Activated B cell treated with CpG ODN at 0.5 μM for 24 hours (primary cell): ENCODE data around the gene TMEM184A. TPM values are rescaled to one million over a fixed set of nuclear protein-coding genes. Genes with fewer than 3 reads are reported as not detected.

Source experiments
- ATAC-seq: fragments of 200-7000 bp; cut with Tn5 transposase; one replicate; pipeline ENCODE4 v1.10.0; 2021; ENCODE audit warnings: low read depth, mild to moderate bottlenecking, moderate library complexity
- CTCF ChIA-PET: fragments of 350-600 bp; sonication (Branson Sonifier 250); formaldehyde crosslinking; loops from one replicate; lab custom pipeline; 2021; ENCODE audit warnings: antibody characterized with exemption; lab: Charles Lee
- POLR2A ChIA-PET: fragments of 350-600 bp; sonication (Branson Sonifier 250); formaldehyde crosslinking; loops from one replicate; lab custom pipeline; 2021; ENCODE audit warnings: antibody characterized with exemption; lab: Charles Lee
- DNase-seq: peaks from one replicate; pipeline ENCODE4 v3.0.0; 2022
- H3K27ac Mint-ChIP-seq: one replicate; pipeline ENCODE4 v1.8.0; 2020; ENCODE audit warnings: mixed read lengths
- H3K27me3 Mint-ChIP-seq: one replicate; pipeline ENCODE4 v1.8.0; 2021; ENCODE audit warnings: mixed read lengths
- H3K36me3 Mint-ChIP-seq: one replicate; pipeline ENCODE4 v1.8.0; 2021; ENCODE audit warnings: low read depth, mixed read lengths
- H3K4me1 Mint-ChIP-seq: one replicate; pipeline ENCODE4 v1.8.0; 2021; ENCODE audit warnings: mixed read lengths
- H3K4me3 Mint-ChIP-seq: one replicate; pipeline ENCODE4 v1.8.0; 2020; ENCODE audit warnings: mild to moderate bottlenecking, mixed read lengths
- H3K9me3 Mint-ChIP-seq: one replicate; pipeline ENCODE4 v1.8.0; 2020; ENCODE audit warnings: mixed read lengths
- intact Hi-C: fragments of 100-400 bp; cut with micrococcal nuclease; formaldehyde crosslinking; loops from one replicate; pipeline ENCODE4 v1.15.1; 2024
- total RNA-seq: library from RNA; stranded (reverse); gene quantifications from 2 replicates; pipeline ENCODE4 v1.2.3, GENCODE V29; 2022
- TF ChIP-seq, protein P1 (sequence below): fragments of 200-600 bp; IDR thresholded peaks from one replicate; pipeline ENCODE4 v1.8.0; 2022; ENCODE audit warnings: antibody characterized with exemption, mild to moderate bottlenecking

The TMEM184A gene
- total RNA-seq, 1 donor from 2014 or later = not detected

- Mint-ChIP-seq H3K27me3 (no peaks in the 10 kb centered on the region), H3K4me3 (no peak overlapping the region), H3K27ac (no peak overlapping the region), H3K4me1 (peaks cover 3% of the 10 kb centered on the region), H3K9me3 (no peaks in the 10 kb centered on the region), H3K36me3 (no peaks in the 10 kb centered on the region)
- ATAC-seq (no peak), DNase-seq (no peak)
- intact Hi-C loops = no loop called here
- ChIA-PET POLR2A (no interaction called here), CTCF (no interaction called here)
- TF ChIP-seq, protein P1, sequence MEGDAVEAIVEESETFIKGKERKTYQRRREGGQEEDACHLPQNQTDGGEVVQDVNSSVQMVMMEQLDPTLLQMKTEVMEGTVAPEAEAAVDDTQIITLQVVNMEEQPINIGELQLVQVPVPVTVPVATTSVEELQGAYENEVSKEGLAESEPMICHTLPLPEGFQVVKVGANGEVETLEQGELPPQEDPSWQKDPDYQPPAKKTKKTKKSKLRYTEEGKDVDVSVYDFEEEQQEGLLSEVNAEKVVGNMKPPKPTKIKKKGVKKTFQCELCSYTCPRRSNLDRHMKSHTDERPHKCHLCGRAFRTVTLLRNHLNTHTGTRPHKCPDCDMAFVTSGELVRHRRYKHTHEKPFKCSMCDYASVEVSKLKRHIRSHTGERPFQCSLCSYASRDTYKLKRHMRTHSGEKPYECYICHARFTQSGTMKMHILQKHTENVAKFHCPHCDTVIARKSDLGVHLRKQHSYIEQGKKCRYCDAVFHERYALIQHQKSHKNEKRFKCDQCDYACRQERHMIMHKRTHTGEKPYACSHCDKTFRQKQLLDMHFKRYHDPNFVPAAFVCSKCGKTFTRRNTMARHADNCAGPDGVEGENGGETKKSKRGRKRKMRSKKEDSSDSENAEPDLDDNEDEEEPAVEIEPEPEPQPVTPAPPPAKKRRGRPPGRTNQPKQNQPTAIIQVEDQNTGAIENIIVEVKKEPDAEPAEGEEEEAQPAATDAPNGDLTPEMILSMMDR = no peak
Measured at GRCh38 chr7:1550846-1551155, 5.2 kb downstream of the TMEM184A start.

DNA sequence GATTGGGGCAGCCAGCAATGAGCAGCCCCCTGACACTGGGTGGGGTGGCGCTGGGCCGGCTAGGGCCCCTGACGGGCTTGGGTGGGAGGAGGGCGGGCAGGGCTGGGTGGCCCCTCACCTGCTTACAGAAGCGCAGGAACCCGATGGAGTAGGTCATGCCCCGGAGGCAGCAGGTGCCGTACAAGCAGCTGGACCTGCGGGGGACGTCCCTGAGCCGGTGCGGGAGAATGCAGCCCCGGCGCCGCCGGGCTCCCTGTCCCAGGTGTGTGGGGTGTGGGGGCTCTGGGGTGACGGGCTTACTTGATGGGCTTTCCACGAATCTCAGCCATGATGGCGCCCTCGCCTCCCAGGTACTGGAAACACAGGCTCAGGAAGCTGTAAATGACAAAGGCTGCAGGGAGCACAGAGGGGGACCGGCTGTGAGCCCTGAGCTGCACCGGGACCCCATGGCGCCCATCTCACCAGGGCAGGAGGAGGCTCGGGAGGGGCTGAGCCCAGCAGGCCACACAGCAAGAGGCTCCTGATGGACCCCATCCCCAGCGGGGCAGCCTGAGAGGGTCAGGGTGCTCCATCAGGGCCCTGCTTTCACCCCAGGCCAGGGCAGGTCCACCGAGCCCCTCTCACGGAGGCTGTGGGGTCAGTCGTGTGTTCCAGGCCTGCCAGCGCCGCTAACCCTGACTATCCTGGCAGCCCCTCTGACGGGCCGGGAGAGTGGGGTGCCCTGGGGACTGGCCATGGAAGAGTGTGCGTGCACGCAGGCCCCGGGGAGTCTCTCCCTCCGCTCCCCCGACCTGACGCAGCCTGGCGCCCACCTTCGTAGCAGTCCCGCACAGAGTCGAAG, 5.8 kb downstream of the TMEM184A start:
- peaks cover 3% of the 10 kb centered on the region for H3K4me1 Mint-ChIP-seq
- H3K27ac Mint-ChIP-seq = no peak overlapping the region
- H3K4me3 Mint-ChIP-seq = no peak overlapping the region
- TF ChIP-seq, protein P1 = no peak
- no peaks in the 10 kb centered on the region for H3K27me3 Mint-ChIP-seq
- intact Hi-C loops = no loop called here
- CTCF ChIA-PET = no interaction called here
- no peak for DNase-seq
- H3K9me3 Mint-ChIP-seq = no peaks in the 10 kb centered on the region
- H3K36me3 Mint-ChIP-seq = no peaks in the 10 kb centered on the region
- no peak for ATAC-seq
- POLR2A ChIA-PET = interaction anchor here (0.6 kb wide), 1 partner anchor 726 kb away, joined by 4 read pairs; no protein-coding TSS in a partner anchor

- Mint-ChIP-seq H3K27ac (no peak overlapping the region), H3K4me1 (peaks cover 3% of the 10 kb centered on the region), H3K27me3 (no peaks in the 10 kb centered on the region), H3K9me3 (no peaks in the 10 kb centered on the region), H3K4me3 (no peak overlapping the region), H3K36me3 (no peaks in the 10 kb centered on the region)
- CTCF ChIA-PET = no interaction called here
- TF ChIP-seq, protein P1 = no peak
- POLR2A ChIA-PET = interaction anchor here (0.6 kb wide), 1 partner anchor 727 kb away, joined by 4 read pairs; no protein-coding TSS in a partner anchor
- DNase-seq = no peak
- intact Hi-C loops = loop anchor here (5.0 kb wide), 1 partner anchor 47 kb away; the partner anchor contains the start of gene INTS1
- ATAC-seq = no peak
Measured at GRCh38 chr7:1549357-1550004, 6.5 kb downstream of the TMEM184A start.

DNA sequence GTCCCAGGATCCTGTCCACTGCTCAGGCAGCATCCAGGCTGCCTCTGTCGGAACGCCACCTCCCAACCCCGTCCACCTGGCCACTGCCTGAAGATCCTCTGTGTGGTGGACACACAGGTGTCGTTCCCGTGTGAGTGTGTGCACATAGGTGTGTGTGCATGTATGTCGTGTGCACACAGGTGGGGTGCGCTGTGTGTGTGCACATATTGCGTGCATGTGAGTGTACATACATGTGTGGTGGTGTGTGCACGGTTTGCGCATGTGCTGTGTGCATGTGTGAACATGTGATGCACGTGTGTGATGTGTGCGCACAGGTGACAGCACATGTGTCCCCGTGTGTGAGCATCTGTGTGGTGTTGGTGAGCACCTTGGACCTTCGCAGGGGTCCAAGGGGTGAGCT, 7.1 kb downstream of the TMEM184A start:
- POLR2A ChIA-PET = no interaction called here
- no peak overlapping the region for H3K27ac Mint-ChIP-seq

More for the DNA sequence above, 7.1 kb downstream of the TMEM184A start:
- TF ChIP-seq, protein P1 = no peak
- H3K4me3 Mint-ChIP-seq = no peak overlapping the region
- H3K27me3 Mint-ChIP-seq = no peaks in the 10 kb centered on the region
- CTCF ChIA-PET = no interaction called here
- peaks cover 3% of the 10 kb centered on the region for H3K4me1 Mint-ChIP-seq
- no peak for DNase-seq
- no peak for ATAC-seq
- no peaks in the 10 kb centered on the region for H3K36me3 Mint-ChIP-seq
- no peaks in the 10 kb centered on the region for H3K9me3 Mint-ChIP-seq
- intact Hi-C loops = loop anchor here (5.0 kb wide), 1 partner anchor 47 kb away; the partner anchor contains the start of gene INTS1
